HPDE6-E6E7 (cell line): Measurements from ENCODE around the gene REM2.
A peak's percentile ranks its signal among the peaks of the same experiment; 100 is the strongest.
"Not testable (repeated sequence)": the region's sequence is repeated elsewhere in the genome, so short reads cannot be mapped to it uniquely, and the experiment has no call there.

ENCODE experiments used
- DNase-seq: peaks from one replicate; pipeline ENCODE4 v3.0.0; 2011; ENCODE audit warnings: missing footprints; ENCODE audit errors: extremely low spot score

REM2 gene

GRCh38 chr14:22848351-22849164 is 34.5 kb upstream of the REM2 start:
- DNase-seq: no peak

GRCh38 chr14:22849212-22849819 is 33.7 kb upstream of the REM2 start:
- DNase-seq: no peak

- DNase-seq: no peak
Measured at GRCh38 chr14:22850944-22851764, 31.9 kb upstream of the REM2 start.

- DNase-seq: not testable (repeated sequence)
Measured at GRCh38 chr14:22852178-22852577, 30.8 kb upstream of the REM2 start.

GRCh38 chr14:22852599-22852939 is 30.5 kb upstream of the REM2 start:
- no peak for DNase-seq

GRCh38 chr14:22852940-22853767 is 29.9 kb upstream of the REM2 start:
- no peak for DNase-seq

GRCh38 chr14:22854296-22854695 is 28.7 kb upstream of the REM2 start:
- DNase-seq: not testable (repeated sequence)

- DNase-seq: no peak
Measured at GRCh38 chr14:22854963-22855724, 27.9 kb upstream of the REM2 start.

GRCh38 chr14:22856428-22856827 is 26.6 kb upstream of the REM2 start:
- no peak for DNase-seq

GRCh38 chr14:22860377-22860776 is 22.6 kb upstream of the REM2 start:
- not testable (repeated sequence) for DNase-seq

GRCh38 chr14:22861651-22862050 is 21.4 kb upstream of the REM2 start:
- no peak for DNase-seq

- DNase-seq: no peak
Measured at GRCh38 chr14:22864979-22865378, 18.0 kb upstream of the REM2 start.

GRCh38 chr14:22865424-22866405 is 17.3 kb upstream of the REM2 start:
- no peak for DNase-seq

- no peak for DNase-seq
Measured at GRCh38 chr14:22866874-22867273, 16.1 kb upstream of the REM2 start.

- DNase-seq: no peak
Measured at GRCh38 chr14:22870811-22871223, 12.2 kb upstream of the REM2 start.

- DNase-seq: peak; percentile 83
Measured at GRCh38 chr14:22871224-22872032, 11.6 kb upstream of the REM2 start, which contains the start of gene LRP10. Gene LRP10, plus strand, starts transcription at chr14:22871740. Its CDS starts 564 bp downstream, at chr14:22872304.

- DNase-seq: no peak
Measured at GRCh38 chr14:22872033-22872832, 10.8 kb upstream of the REM2 start.
